ENCODE measurements around the gene NECTIN4. TPM values are rescaled to one million over a fixed set of nuclear protein-coding genes. Genes with fewer than 3 reads are reported as not detected.

The NECTIN4 gene
- total and polyA plus RNA-seq, 10 of the 15 experiments (the other 5 are each of a cell fraction or from before 2014, with no cell fraction given): 2.8 to 8.7 (median 3.7) TPM

- TF ChIP-seq NKRF (conservative IDR thresholded peaks at IDR 0.05) (no peak), EZH2 (IDR thresholded peaks at IDR 0.05; ENCODE audit: borderline replicate concordance, control insufficient read depth, low read depth, low read length) (no peak), TCF3 (IDR thresholded peaks at IDR 0.05; ENCODE audit: borderline replicate concordance, insufficient read depth, low read depth, low read length) (no peak), MTA2 (IDR thresholded peaks at IDR 0.05; ENCODE audit: low read depth) (peak; percentile 67; the same call in 1 of the 2 replicates), NFIC (IDR thresholded peaks at IDR 0.05; ENCODE audit: low read depth, low read length) (no peak; the same call in 1 of the 2 replicates), CHD4 (IDR thresholded peaks at IDR 0.05) (no peak), HDGF (IDR thresholded peaks at IDR 0.05) (no peak), FOXM1 (IDR thresholded peaks at IDR 0.05; ENCODE audit: low read depth, low read length) (peak; percentile 62; the same call in 1 of the 2 replicates), KDM1A (IDR thresholded peaks at IDR 0.05; ENCODE audit: borderline replicate concordance) (no peak), ZNF622 (IDR thresholded peaks at IDR 0.05) (no peak), E2F8 (IDR thresholded peaks at IDR 0.05; ENCODE audit: low read depth, partially characterized antibody) (no peak), MXI1 (IDR thresholded peaks at IDR 0.05; ENCODE audit: low read depth, low read length) (peak; percentile 71), REST (IDR thresholded peaks at IDR 0.05; ENCODE audit: low read depth, low read length) (no peak), PAX8 (IDR thresholded peaks at IDR 0.05) (no peak), ZNF384 (IDR thresholded peaks at IDR 0.05; ENCODE audit: borderline replicate concordance, low read depth, low read length) (no peak), MLLT1 (IDR thresholded peaks at IDR 0.05) (no peak), RFX5 (IDR thresholded peaks at IDR 0.05; ENCODE audit: low read depth, low read length) (no peak; the same call in 1 of the 2 replicates), ZNF274 (IDR thresholded peaks at IDR 0.05; ENCODE audit: insufficient read depth, insufficient read length) (no peak), NBN (IDR thresholded peaks at IDR 0.05) (no peak), MAX (IDR thresholded peaks at IDR 0.05; ENCODE audit: low read depth, low read length) (no peak), WRNIP1 (IDR thresholded peaks at IDR 0.05; ENCODE audit: borderline replicate concordance, low read depth, low read length) (no peak)
Observed at GRCh38 chr1:161046605-161047228, 42.6 kb downstream of the NECTIN4 start (continued).

Measured in GM12878 (cell line).